Hepatocyte (in vitro differentiated cells): ENCODE results near the gene LRP1B.

ENCODE experiments used
- CTCF ChIP-seq: fragments of 200-600 bp; sonication (generic); IDR thresholded peaks from 2 replicates; pipeline ENCODE4 v1.5.1; 2016; ENCODE audit warnings: antibody characterized with exemption, mild to moderate bottlenecking; ENCODE audit not compliant: poor library complexity
- EZH2phosphoT487 ChIP-seq: fragments of 200-600 bp; sonication (generic); IDR thresholded peaks from one replicate; pipeline ENCODE4 v1.6.1; 2018; ENCODE audit warnings: antibody characterized with exemption, mild to moderate bottlenecking, low read depth, moderate library complexity; ENCODE audit not compliant: unreplicated experiment, severe bottlenecking

GRCh38 chr2:141748616-141749015 is 382.2 kb downstream of the LRP1B start:
- TF ChIP-seq CTCF, result no peak
- no peak for TF ChIP-seq EZH2phosphoT487
